KMS-11 (cell line): ENCODE measurements around the gene LHFPL6.

Experiments used
- H2AFZ ChIP-seq: fragments of 200-600 bp; sonication (generic); 2 replicates; pipeline ENCODE4 v1.6.1; 2016; ENCODE audit warnings: antibody characterized with exemption, mixed run types, low read depth
- H3K27ac ChIP-seq: fragments of 200-600 bp; sonication (generic); 2 replicates; pipeline ENCODE4 v1.6.1; 2016; ENCODE audit warnings: mild to moderate bottlenecking, mixed run types
- H3K27me3 ChIP-seq: fragments of 200-600 bp; sonication (generic); 2 replicates; pipeline ENCODE4 v1.6.1; 2017; ENCODE audit warnings: mild to moderate bottlenecking, low read depth, mixed run types, moderate library complexity; ENCODE audit not compliant: insufficient read depth
- H3K36me3 ChIP-seq: fragments of 200-600 bp; sonication (generic); 2 replicates; pipeline ENCODE4 v1.6.1; 2017; ENCODE audit warnings: mild to moderate bottlenecking, mixed run types; ENCODE audit not compliant: insufficient read depth
- H3K4me1 ChIP-seq: fragments of 200-600 bp; sonication (generic); 2 replicates; pipeline ENCODE4 v1.6.1; 2016; ENCODE audit warnings: mild to moderate bottlenecking, low read depth, mixed run types; ENCODE audit not compliant: poor library complexity, severe bottlenecking
- H3K4me2 ChIP-seq: fragments of 200-600 bp; sonication (generic); 2 replicates; pipeline ENCODE4 v1.7.0; 2016; ENCODE audit warnings: mild to moderate bottlenecking, mixed run types
- H3K4me3 ChIP-seq: fragments of 200-600 bp; sonication (generic); IDR thresholded peaks from 2 replicates; pipeline ENCODE4 v1.6.1; 2017; ENCODE audit warnings: low read depth, low read length, mixed read lengths; ENCODE audit not compliant: insufficient read depth
- H3K79me2 ChIP-seq: fragments of 200-600 bp; sonication (generic); 2 replicates; pipeline ENCODE4 v1.6.1; 2016; ENCODE audit warnings: low read depth, mixed run types; ENCODE audit not compliant: insufficient read depth
- H3K9ac ChIP-seq: fragments of 200-600 bp; sonication (generic); 2 replicates; pipeline ENCODE4 v1.6.1; 2016; ENCODE audit warnings: mild to moderate bottlenecking, mixed run types
- H4K20me1 ChIP-seq: fragments of 200-600 bp; sonication (generic); 2 replicates; pipeline ENCODE4 v1.6.1; 2016; ENCODE audit warnings: mild to moderate bottlenecking, mixed run types; ENCODE audit not compliant: insufficient read depth
- CTCF ChIP-seq: fragments of 200-600 bp; sonication (generic); conservative IDR thresholded peaks from 2 replicates; pipeline ENCODE4 v1.6.1; 2017; ENCODE audit warnings: low read depth, mild to moderate bottlenecking, antibody characterized with exemption, low read length, moderate library complexity, mixed read lengths

LHFPL6 gene

GRCh38 chr13:39565036-39565949, 37.7 kb downstream of the LHFPL6 start:
- H2AFZ ChIP-seq = no peak overlapping the region
- no peaks in the 10 kb centered on the region for H3K27me3 ChIP-seq
- H3K79me2 ChIP-seq = no peaks in the 10 kb centered on the region
- no peaks in the 10 kb centered on the region for H3K36me3 ChIP-seq
- H4K20me1 ChIP-seq = no peaks in the 10 kb centered on the region
- H3K4me3 ChIP-seq = no peak overlapping the region
- H3K4me2 ChIP-seq = no peak overlapping the region
- no peak overlapping the region for H3K27ac ChIP-seq
- no peaks in the 10 kb centered on the region for H3K4me1 ChIP-seq
- TF ChIP-seq CTCF = no peak
- H3K9ac ChIP-seq = no peak overlapping the region

GRCh38 chr13:39563470-39563735, 39.6 kb downstream of the LHFPL6 start:
- no peak overlapping the region for H3K4me3 ChIP-seq
- no peaks in the 10 kb centered on the region for H3K4me1 ChIP-seq
- H3K4me2 ChIP-seq = no peak overlapping the region
- no peak overlapping the region for H2AFZ ChIP-seq
- no peaks in the 10 kb centered on the region for H3K36me3 ChIP-seq
- no peak overlapping the region for H3K27ac ChIP-seq
- TF ChIP-seq CTCF = no peak
- no peaks in the 10 kb centered on the region for H4K20me1 ChIP-seq
- H3K27me3 ChIP-seq = no peaks in the 10 kb centered on the region
- H3K79me2 ChIP-seq = no peaks in the 10 kb centered on the region
- H3K9ac ChIP-seq = no peak overlapping the region

GRCh38 chr13:39561971-39562370, 41.0 kb downstream of the LHFPL6 start:
- no peak overlapping the region for H3K27ac ChIP-seq
- H3K9ac ChIP-seq = no peak overlapping the region
- no peaks in the 10 kb centered on the region for H3K36me3 ChIP-seq
- TF ChIP-seq CTCF = no peak
- no peak overlapping the region for H3K4me3 ChIP-seq
- H3K79me2 ChIP-seq = no peaks in the 10 kb centered on the region
- no peak overlapping the region for H3K4me2 ChIP-seq
- no peaks in the 10 kb centered on the region for H3K27me3 ChIP-seq
- no peak overlapping the region for H2AFZ ChIP-seq
- no peaks in the 10 kb centered on the region for H4K20me1 ChIP-seq
- H3K4me1 ChIP-seq = no peaks in the 10 kb centered on the region

GRCh38 chr13:39559847-39560246, 43.1 kb downstream of the LHFPL6 start:
- Histone ChIP-seq H3K9ac (no peak overlapping the region), H3K36me3 (no peaks in the 10 kb centered on the region), H3K4me1 (no peaks in the 10 kb centered on the region), H3K79me2 (no peaks in the 10 kb centered on the region), H3K27ac (no peak overlapping the region), H4K20me1 (no peaks in the 10 kb centered on the region), H2AFZ (no peak overlapping the region), H3K4me2 (no peak overlapping the region), H3K4me3 (no peak overlapping the region), H3K27me3 (no peaks in the 10 kb centered on the region)
- TF ChIP-seq CTCF = no peak
